Measurements from ENCODE around the gene PLPPR3. TPM values are rescaled to one million over a fixed set of nuclear protein-coding genes. Genes with fewer than 3 reads are reported as not detected.

The PLPPR3 gene
- total RNA-seq, 1 experiment from 2014 or later: 0.81 TPM

GRCh38 chr19:769616-770015, 52.1 kb downstream of the PLPPR3 start:
- no peaks in the 10 kb centered on the region for H3K9me2 ChIP-seq (ENCODE audit: insufficient read depth)
- no peak overlapping the region for H3K4me2 ChIP-seq
- H3K4me3 ChIP-seq: no peak overlapping the region
- TF ChIP-seq CTCF (conservative IDR thresholded peaks at IDR 0.05) (no peak), EZH2 (IDR thresholded peaks at IDR 0.05; ENCODE audit: low read depth) (no peak)
- no peaks in the 10 kb centered on the region for H3K4me1 ChIP-seq (replicated peaks; ENCODE audit: insufficient read depth)
- no peak overlapping the region for H3K27ac ChIP-seq
- ChIA-PET POLR2A (ENCODE audit: unreplicated experiment) (no interaction called here), CTCF (interaction anchor here (0.6 kb wide), 3 partner anchors 64 to 214 kb away, joined by 3 to 4 read pairs (median 3); no protein-coding TSS in a partner anchor)
- H3K9me3 ChIP-seq (ENCODE audit: insufficient read depth, low read depth): no peaks in the 10 kb centered on the region
- H3F3A ChIP-seq (ENCODE audit: insufficient read depth, low read depth): peaks cover 34% of the 10 kb centered on the region; the same call in 1 of the 2 replicates
- BruUV-seq (replicated peaks): no TSS peak
- no peaks in the 10 kb centered on the region for H3K79me2 ChIP-seq (ENCODE audit: low read depth)
- H3K36me3 ChIP-seq (ENCODE audit: low read depth): no peaks in the 10 kb centered on the region
- intact Hi-C loops (cut with micrococcal nuclease; ENCODE audit: unreplicated experiment): loop anchor here (1.0 to 2.0 kb wide), 4 partner anchors 27 to 152 kb away; partner anchors contain the start of gene PTBP1
- DNase-seq: no peak
- no peak overlapping the region for H2AFZ ChIP-seq
- H4K20me1 ChIP-seq (ENCODE audit: insufficient read depth): no peaks in the 10 kb centered on the region
- no peaks in the 10 kb centered on the region for H3K27me3 ChIP-seq (ENCODE audit: insufficient read depth, low read depth)

GRCh38 chr19:768424-768823, 53.3 kb downstream of the PLPPR3 start:
- DNase-seq: peak in 1 of 2 experiments; percentile 51
- H3K9me2 ChIP-seq (ENCODE audit: insufficient read depth): no peaks in the 10 kb centered on the region
- CTCF ChIA-PET: no interaction called here
- H4K20me1 ChIP-seq (ENCODE audit: insufficient read depth): 0 out of 2 replicates have a peak, but pooled peaks cover 7% of the 10 kb centered on the region
- no peak for TF ChIP-seq EZH2 (IDR thresholded peaks at IDR 0.05; ENCODE audit: low read depth)
- no peak for TF ChIP-seq CTCF (conservative IDR thresholded peaks at IDR 0.05)
- 0 out of 2 replicates have a peak, but pooled peaks cover 8% of the 10 kb centered on the region for H3K36me3 ChIP-seq (ENCODE audit: low read depth)
- no peak overlapping the region for H3K4me3 ChIP-seq
- BruUV-seq (replicated peaks): no TSS peak
- H3K27me3 ChIP-seq (ENCODE audit: insufficient read depth, low read depth): no peaks in the 10 kb centered on the region
- H2AFZ ChIP-seq: no peak overlapping the region
- H3K79me2 ChIP-seq (ENCODE audit: low read depth): no peaks in the 10 kb centered on the region
- POLR2A ChIA-PET (ENCODE audit: unreplicated experiment): no interaction called here
- peaks cover 37% of the 10 kb centered on the region; the same call in 1 of the 2 replicates for H3F3A ChIP-seq (ENCODE audit: insufficient read depth, low read depth)
- no peak overlapping the region for H3K4me2 ChIP-seq
- H3K27ac ChIP-seq: no peak overlapping the region
- no peaks in the 10 kb centered on the region for H3K9me3 ChIP-seq (ENCODE audit: insufficient read depth, low read depth)
- no peaks in the 10 kb centered on the region for H3K4me1 ChIP-seq (replicated peaks; ENCODE audit: insufficient read depth)
- intact Hi-C loops (cut with micrococcal nuclease; ENCODE audit: unreplicated experiment): no loop called here

GRCh38 chr19:765179-765738, 56.5 kb downstream of the PLPPR3 start:
- TF ChIP-seq CTCF (conservative IDR thresholded peaks at IDR 0.05) (no peak), EZH2 (IDR thresholded peaks at IDR 0.05; ENCODE audit: low read depth) (no peak)
- CTCF ChIA-PET: no interaction called here
- no peak for DNase-seq
- POLR2A ChIA-PET (ENCODE audit: unreplicated experiment): no interaction called here
- Histone ChIP-seq H3K27me3 (ENCODE audit: insufficient read depth, low read depth) (no peaks in the 10 kb centered on the region), H4K20me1 (ENCODE audit: insufficient read depth) (0 out of 2 replicates have a peak, but pooled peaks cover 9% of the 10 kb centered on the region), H3K36me3 (ENCODE audit: low read depth) (0 out of 2 replicates have a peak, but pooled peaks cover 8% of the 10 kb centered on the region), H3K4me1 (replicated peaks; ENCODE audit: insufficient read depth) (no peaks in the 10 kb centered on the region), H3K4me2 (no peak overlapping the region), H2AFZ (no peak overlapping the region), H3F3A (ENCODE audit: insufficient read depth, low read depth) (peaks cover 27% of the 10 kb centered on the region; the same call in 1 of the 2 replicates), H3K9me2 (ENCODE audit: insufficient read depth) (no peaks in the 10 kb centered on the region), H3K27ac (no peak overlapping the region), H3K4me3 (no peak overlapping the region), H3K9me3 (ENCODE audit: insufficient read depth, low read depth) (no peaks in the 10 kb centered on the region), H3K79me2 (ENCODE audit: low read depth) (no peaks in the 10 kb centered on the region)
- no TSS peak for BruUV-seq (replicated peaks)
- intact Hi-C loops (cut with micrococcal nuclease; ENCODE audit: unreplicated experiment): no loop called here
